ENCODE results near the gene ZNF878. TPM values are rescaled to one million over a fixed set of nuclear protein-coding genes. Genes with fewer than 3 reads are reported as not detected.

The ZNF878 gene
- total and polyA plus RNA-seq, 2 of the 13 experiments (the other 11 are each of a cell fraction or from before 2014, with no cell fraction given), result 0.46 to 5.2 TPM

GRCh38 chr19:12052497-12053169 is at the start of gene ZNF878 (continued):
- TF ChIP-seq, protein P1, sequence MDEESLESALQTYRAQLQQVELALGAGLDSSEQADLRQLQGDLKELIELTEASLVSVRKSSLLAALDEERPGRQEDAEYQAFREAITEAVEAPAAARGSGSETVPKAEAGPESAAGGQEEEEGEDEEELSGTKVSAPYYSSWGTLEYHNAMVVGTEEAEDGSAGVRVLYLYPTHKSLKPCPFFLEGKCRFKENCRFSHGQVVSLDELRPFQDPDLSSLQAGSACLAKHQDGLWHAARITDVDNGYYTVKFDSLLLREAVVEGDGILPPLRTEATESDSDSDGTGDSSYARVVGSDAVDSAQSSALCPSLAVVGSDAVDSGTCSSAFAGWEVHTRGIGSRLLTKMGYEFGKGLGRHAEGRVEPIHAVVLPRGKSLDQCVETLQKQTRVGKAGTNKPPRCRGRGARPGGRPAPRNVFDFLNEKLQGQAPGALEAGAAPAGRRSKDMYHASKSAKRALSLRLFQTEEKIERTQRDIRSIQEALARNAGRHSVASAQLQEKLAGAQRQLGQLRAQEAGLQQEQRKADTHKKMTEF (CRISPR knock-in tag; IDR thresholded peaks at IDR 0.05), result peak; percentile 56
- TF ChIP-seq REXO4 (CRISPR knock-in tag; IDR thresholded peaks at IDR 0.05; ENCODE audit: borderline replicate concordance), result no peak
- TF ChIP-seq YEATS2 (CRISPR knock-in tag; IDR thresholded peaks at IDR 0.05; ENCODE audit: borderline replicate concordance), result peak; percentile 62; the same call in 1 of the 2 replicates
- no peak for TF ChIP-seq ZNF749 (CRISPR knock-in tag; IDR thresholded peaks at IDR 0.05; ENCODE audit: borderline replicate concordance)
- peak; percentile 93 for TF ChIP-seq ZNF501 (CRISPR knock-in tag; IDR thresholded peaks at IDR 0.05)
- TF ChIP-seq ZFP36L2 (CRISPR knock-in tag; IDR thresholded peaks at IDR 0.05), result no peak
- TF ChIP-seq ZNF776 (CRISPR knock-in tag; IDR thresholded peaks at IDR 0.05), result peak; percentile 78; the same call in 1 of the 2 replicates
- TF ChIP-seq TEF (CRISPR knock-in tag; IDR thresholded peaks at IDR 0.05), result no peak
- no peak for TF ChIP-seq CEBPB (IDR thresholded peaks at IDR 0.05; ENCODE audit: borderline replicate concordance, low read depth, low read length)
- TF ChIP-seq HNF4G (IDR thresholded peaks at IDR 0.05; ENCODE audit: borderline replicate concordance, low read depth, low read length), result 0 out of 2 replicates have a peak, but pooled peaks have one; percentile 24
- no peak for TF ChIP-seq HNF4G (CRISPR knock-in tag; IDR thresholded peaks at IDR 0.05; ENCODE audit: borderline replicate concordance, low read depth)
- TF ChIP-seq ZNF484 (CRISPR knock-in tag; IDR thresholded peaks at IDR 0.05; ENCODE audit: borderline replicate concordance, low read depth), result no peak; the same call in 1 of the 2 replicates
- peak; percentile 79 for TF ChIP-seq KMT2B (CRISPR knock-in tag; IDR thresholded peaks at IDR 0.05)
- no peak for TF ChIP-seq ZNF724P (CRISPR knock-in tag; IDR thresholded peaks at IDR 0.05; ENCODE audit: borderline replicate concordance)
- TF ChIP-seq, protein P2, sequence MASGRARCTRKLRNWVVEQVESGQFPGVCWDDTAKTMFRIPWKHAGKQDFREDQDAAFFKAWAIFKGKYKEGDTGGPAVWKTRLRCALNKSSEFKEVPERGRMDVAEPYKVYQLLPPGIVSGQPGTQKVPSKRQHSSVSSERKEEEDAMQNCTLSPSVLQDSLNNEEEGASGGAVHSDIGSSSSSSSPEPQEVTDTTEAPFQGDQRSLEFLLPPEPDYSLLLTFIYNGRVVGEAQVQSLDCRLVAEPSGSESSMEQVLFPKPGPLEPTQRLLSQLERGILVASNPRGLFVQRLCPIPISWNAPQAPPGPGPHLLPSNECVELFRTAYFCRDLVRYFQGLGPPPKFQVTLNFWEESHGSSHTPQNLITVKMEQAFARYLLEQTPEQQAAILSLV (CRISPR knock-in tag; IDR thresholded peaks at IDR 0.05; ENCODE audit: borderline replicate concordance), result peak; percentile 94
- TF ChIP-seq ZNF326 (CRISPR knock-in tag; IDR thresholded peaks at IDR 0.05; ENCODE audit: borderline replicate concordance), result no peak
- no peak for TF ChIP-seq ZNF670 (CRISPR knock-in tag; IDR thresholded peaks at IDR 0.05; ENCODE audit: borderline replicate concordance)
- TF ChIP-seq PCBP1 (IDR thresholded peaks at IDR 0.05; ENCODE audit: borderline replicate concordance, low read depth, low read length), result 0 out of 2 replicates have a peak, but pooled peaks have one; percentile 29
- TF ChIP-seq DMAP1 (CRISPR knock-in tag; IDR thresholded peaks at IDR 0.05), result 0 out of 2 replicates have a peak, but pooled peaks have one; percentile 46
- no peak for TF ChIP-seq SMAD9 (CRISPR knock-in tag; IDR thresholded peaks at IDR 0.05)
- TF ChIP-seq KLF11 (CRISPR knock-in tag; IDR thresholded peaks at IDR 0.05), result peak; percentile 91; the same call in 1 of the 2 replicates
- TF ChIP-seq ZBTB7B (CRISPR knock-in tag; IDR thresholded peaks at IDR 0.05), result no peak
- TF ChIP-seq, protein P3, sequence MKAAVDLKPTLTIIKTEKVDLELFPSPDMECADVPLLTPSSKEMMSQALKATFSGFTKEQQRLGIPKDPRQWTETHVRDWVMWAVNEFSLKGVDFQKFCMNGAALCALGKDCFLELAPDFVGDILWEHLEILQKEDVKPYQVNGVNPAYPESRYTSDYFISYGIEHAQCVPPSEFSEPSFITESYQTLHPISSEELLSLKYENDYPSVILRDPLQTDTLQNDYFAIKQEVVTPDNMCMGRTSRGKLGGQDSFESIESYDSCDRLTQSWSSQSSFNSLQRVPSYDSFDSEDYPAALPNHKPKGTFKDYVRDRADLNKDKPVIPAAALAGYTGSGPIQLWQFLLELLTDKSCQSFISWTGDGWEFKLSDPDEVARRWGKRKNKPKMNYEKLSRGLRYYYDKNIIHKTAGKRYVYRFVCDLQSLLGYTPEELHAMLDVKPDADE (CRISPR knock-in tag; IDR thresholded peaks at IDR 0.05), result no peak
- peak; percentile 85 for TF ChIP-seq NFYB (CRISPR knock-in tag; IDR thresholded peaks at IDR 0.05)
- no peak for TF ChIP-seq RCOR2 (CRISPR knock-in tag; IDR thresholded peaks at IDR 0.05)
- 0 out of 2 replicates have a peak, but pooled peaks have one; percentile 74 for TF ChIP-seq PLSCR1 (CRISPR knock-in tag; IDR thresholded peaks at IDR 0.05; ENCODE audit: borderline replicate concordance)
